ENCODE measurements around the gene ZFAND3.

Gene ZFAND3

DNA sequence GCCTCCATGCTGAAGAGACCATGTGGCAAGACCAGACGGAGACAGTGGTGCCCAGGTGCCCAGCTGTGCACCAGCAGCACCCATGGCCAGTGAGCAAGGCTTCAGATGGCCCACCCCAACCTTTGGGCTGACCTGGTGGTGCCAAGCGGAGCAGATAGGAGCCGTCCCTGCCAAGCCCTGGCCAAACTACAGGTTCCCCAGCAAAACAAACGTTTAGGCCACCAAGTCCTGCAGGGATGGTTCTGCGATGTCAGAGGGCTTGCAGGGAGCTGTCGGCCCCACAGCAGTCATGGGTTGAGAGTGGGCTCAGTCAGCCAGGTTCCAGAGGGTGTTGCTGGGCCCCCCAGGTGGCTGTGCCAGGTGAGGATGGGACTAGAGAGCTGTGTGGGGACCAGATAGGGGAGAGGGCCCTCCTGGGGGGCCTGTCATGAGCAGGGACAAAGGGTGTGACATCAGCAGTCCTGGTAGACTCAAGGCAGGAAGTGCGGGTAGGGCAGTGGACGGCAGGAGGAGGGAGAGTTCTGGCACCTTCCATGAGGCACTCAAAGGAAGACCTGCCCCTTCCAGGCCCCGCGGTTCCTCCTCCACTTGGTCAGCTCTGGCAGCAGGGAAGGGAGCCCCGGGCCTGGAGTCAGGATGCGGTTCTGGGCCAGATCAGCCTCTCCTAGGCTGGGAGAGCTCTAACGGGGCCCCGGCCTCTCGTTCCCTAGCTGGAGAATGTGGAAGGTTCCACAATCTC lies 342.4 kb downstream of the ZFAND3 start:
- TF ChIP-seq, protein P1, sequence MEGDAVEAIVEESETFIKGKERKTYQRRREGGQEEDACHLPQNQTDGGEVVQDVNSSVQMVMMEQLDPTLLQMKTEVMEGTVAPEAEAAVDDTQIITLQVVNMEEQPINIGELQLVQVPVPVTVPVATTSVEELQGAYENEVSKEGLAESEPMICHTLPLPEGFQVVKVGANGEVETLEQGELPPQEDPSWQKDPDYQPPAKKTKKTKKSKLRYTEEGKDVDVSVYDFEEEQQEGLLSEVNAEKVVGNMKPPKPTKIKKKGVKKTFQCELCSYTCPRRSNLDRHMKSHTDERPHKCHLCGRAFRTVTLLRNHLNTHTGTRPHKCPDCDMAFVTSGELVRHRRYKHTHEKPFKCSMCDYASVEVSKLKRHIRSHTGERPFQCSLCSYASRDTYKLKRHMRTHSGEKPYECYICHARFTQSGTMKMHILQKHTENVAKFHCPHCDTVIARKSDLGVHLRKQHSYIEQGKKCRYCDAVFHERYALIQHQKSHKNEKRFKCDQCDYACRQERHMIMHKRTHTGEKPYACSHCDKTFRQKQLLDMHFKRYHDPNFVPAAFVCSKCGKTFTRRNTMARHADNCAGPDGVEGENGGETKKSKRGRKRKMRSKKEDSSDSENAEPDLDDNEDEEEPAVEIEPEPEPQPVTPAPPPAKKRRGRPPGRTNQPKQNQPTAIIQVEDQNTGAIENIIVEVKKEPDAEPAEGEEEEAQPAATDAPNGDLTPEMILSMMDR (IDR thresholded peaks at IDR 0.05; ENCODE audit: insufficient read depth, low read depth, low read length, missing control alignments) = no peak
- no peak overlapping the region for H3K4me3 ChIP-seq (ENCODE audit: low read length)
- no peak for DNase-seq (ENCODE audit: low read depth)

GRCh38 chr6:38162493-38163185 lies 343.1 kb downstream of the ZFAND3 start:
- H3K4me3 ChIP-seq (ENCODE audit: low read length) = no peak overlapping the region
- DNase-seq (ENCODE audit: low read depth) = no peak
- TF ChIP-seq, protein P1 (IDR thresholded peaks at IDR 0.05; ENCODE audit: insufficient read depth, low read depth, low read length, missing control alignments) = no peak

DNA sequence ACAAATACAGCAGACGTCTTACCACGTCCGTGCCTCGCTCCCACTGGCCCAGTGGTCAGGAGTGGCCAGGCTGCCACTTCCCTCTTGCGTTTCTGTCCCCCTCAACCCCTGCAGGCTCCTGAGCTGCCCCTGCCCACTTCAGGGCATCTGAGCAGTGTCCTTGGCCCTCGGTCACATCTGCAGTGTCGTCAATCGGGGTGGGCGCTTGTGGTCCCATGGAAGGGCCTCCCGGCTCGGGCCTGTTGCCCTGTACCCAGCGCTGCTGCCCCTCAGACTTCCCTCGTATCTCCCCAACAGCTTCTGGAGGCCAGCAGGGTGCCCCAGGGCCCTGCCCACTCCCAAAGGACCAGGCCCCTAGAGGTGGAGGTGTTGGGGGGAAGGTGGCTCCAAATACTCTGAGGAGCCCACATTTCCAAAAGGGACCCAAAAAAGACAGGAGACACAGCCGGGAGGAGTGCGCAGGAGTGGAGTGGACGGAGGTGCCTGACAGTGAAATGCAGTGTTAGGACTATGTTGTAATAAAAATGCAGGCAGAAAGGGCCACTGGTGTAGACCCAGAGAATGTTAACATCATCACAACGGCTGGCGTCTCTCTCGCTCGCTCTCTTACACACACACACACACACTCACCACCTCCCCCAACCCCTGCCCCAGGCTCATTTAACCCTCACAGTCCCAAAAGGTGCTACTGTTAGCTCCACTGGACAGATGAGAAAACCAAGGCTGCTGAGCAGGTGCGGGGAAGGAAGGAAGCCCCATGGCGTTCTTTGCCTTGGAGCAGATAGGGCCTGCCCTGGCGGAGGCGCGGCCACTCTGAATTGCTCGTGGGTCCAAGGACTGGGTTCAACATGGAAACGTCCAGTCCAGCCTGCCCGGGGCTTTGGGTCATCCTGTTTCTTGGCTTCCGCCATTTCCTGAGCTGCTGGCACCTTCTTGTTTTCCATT lies 343.9 kb downstream of the ZFAND3 start:
- H3K4me3 ChIP-seq (ENCODE audit: low read length) = no peak overlapping the region
- no peak for DNase-seq (ENCODE audit: low read depth)
- TF ChIP-seq, protein P1 (IDR thresholded peaks at IDR 0.05; ENCODE audit: insufficient read depth, low read depth, low read length, missing control alignments) = no peak

- TF ChIP-seq, protein P1 (IDR thresholded peaks at IDR 0.05; ENCODE audit: insufficient read depth, low read depth, low read length, missing control alignments) = no peak
- no peak for DNase-seq (ENCODE audit: low read depth)
- H3K4me3 ChIP-seq (ENCODE audit: low read length) = no peak overlapping the region
Measured at GRCh38 chr6:38164131-38164481, 344.6 kb downstream of the ZFAND3 start.

DNA sequence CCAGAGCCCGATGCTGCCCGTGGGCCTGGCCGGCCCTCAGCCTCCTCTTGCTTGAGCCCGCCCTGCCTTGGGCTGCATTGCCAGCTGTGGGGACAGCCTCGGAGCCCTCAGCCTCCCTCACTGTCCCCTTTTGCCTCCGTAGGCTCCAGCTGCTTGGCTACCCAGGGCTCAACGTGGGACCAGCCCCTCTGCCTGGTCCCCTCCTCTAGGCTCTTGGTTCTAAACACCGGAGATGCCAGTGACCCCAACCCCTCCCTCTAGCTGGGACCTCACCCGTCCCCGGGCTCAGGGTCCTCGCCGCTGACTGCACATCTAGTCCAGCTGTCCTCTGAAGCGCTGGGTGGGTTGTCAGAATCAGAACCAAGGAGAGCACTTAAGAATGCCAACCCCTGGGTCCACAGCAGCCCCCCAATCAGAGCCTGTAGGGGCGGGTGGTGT lies 345.2 kb downstream of the ZFAND3 start:
- TF ChIP-seq, protein P1 (IDR thresholded peaks at IDR 0.05; ENCODE audit: insufficient read depth, low read depth, low read length, missing control alignments) = no peak
- no peak overlapping the region for H3K4me3 ChIP-seq (ENCODE audit: low read length)
- DNase-seq (ENCODE audit: low read depth) = no peak

DNA sequence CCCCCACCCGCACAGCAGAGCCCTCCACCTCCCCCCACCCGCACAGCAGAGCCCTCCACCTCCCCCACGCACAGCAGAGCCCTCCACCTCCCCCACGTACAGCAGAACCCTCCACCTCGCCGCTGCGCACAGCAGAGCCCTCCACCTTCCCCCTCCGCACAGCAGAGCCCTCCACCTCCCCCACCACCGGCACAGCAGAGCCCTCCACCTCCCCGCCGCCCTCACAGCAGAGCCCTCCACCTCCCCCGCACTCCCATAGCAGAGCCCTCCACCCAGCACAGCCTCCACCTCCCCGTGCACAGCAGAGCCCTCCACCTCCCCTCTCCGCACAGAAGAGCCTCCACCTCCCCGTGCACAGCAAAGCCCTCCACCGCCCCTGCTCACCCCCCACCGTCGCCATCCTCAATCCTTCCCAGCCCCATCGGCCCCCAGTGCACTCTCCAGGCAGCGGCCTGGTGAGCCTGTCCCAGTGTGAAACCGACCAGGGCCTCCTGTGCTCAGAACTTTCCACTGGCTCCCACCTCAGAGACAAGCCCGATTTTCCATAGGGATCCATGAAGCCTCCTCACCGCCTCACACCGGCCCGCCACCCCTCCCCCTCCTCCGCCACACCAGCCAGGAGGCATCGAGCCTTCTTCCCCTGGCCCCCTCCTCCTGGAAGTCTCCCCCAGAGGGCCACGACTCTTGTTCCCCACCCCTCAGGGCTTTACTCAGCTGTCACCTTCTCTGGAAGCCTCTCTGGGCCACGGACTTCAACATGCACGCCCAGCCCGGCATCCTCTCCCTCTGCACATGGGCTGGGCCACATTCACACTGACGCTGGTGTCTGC lies 347.1 kb downstream of the ZFAND3 start:
- H3K4me3 ChIP-seq (ENCODE audit: low read length) = no peak overlapping the region
- TF ChIP-seq, protein P1 (IDR thresholded peaks at IDR 0.05; ENCODE audit: insufficient read depth, low read depth, low read length, missing control alignments) = no peak
- DNase-seq (ENCODE audit: low read depth) = no peak

Data from epithelial cell of esophagus (primary cell).